Islet of Langerhans (tissue), 1 donor: ENCODE results near the gene GSTO2.

ENCODE experiments used
- FAIRE-seq: peaks from one replicate; lab custom pipeline; 2011; peaks lifted over from hg19 to GRCh38; lab: Jason Lieb, UNC

Gene GSTO2

GRCh38 chr10:104281694-104282093, 12.7 kb downstream of the GSTO2 start:
- no peak for FAIRE-seq

GRCh38 chr10:104284846-104285245, 15.9 kb downstream of the GSTO2 start:
- no peak for FAIRE-seq

GRCh38 chr10:104286939-104287338, 18.0 kb downstream of the GSTO2 start:
- no peak for FAIRE-seq

- FAIRE-seq: no peak
These were observed 19.4 kb downstream of the GSTO2 start for GRCh38 chr10:104288355-104288754.

GRCh38 chr10:104291439-104291951, 22.5 kb downstream of the GSTO2 start:
- FAIRE-seq: no peak

GRCh38 chr10:104293011-104293410, 24.0 kb downstream of the GSTO2 start:
- no peak for FAIRE-seq

- no peak for FAIRE-seq
These were observed 24.9 kb downstream of the GSTO2 start for GRCh38 chr10:104293781-104294321.

GRCh38 chr10:104296687-104297436, 27.9 kb downstream of the GSTO2 start:
- no peak for FAIRE-seq

GRCh38 chr10:104297697-104298660, 29.0 kb downstream of the GSTO2 start:
- FAIRE-seq: no peak

GRCh38 chr10:104299031-104299904, 30.3 kb downstream of the GSTO2 start:
- FAIRE-seq: no peak

GRCh38 chr10:104300002-104300735, 31.2 kb downstream of the GSTO2 start:
- no peak for FAIRE-seq

GRCh38 chr10:104300736-104301292, 31.8 kb downstream of the GSTO2 start:
- FAIRE-seq: peak; percentile 72

GRCh38 chr10:104301907-104302690, 33.1 kb downstream of the GSTO2 start:
- FAIRE-seq: no peak

GRCh38 chr10:104303594-104304355, 34.8 kb downstream of the GSTO2 start:
- no peak for FAIRE-seq

GRCh38 chr10:104304356-104304745, 35.4 kb downstream of the GSTO2 start:
- FAIRE-seq: no peak

GRCh38 chr10:104304927-104305326, 35.9 kb downstream of the GSTO2 start:
- FAIRE-seq: no peak

- no peak for FAIRE-seq
These were observed 37.9 kb downstream of the GSTO2 start for GRCh38 chr10:104306897-104307296.

- no peak for FAIRE-seq
These were observed 38.8 kb downstream of the GSTO2 start for GRCh38 chr10:104307576-104308438.
